CD4-positive, alpha-beta T cell treated with Interleukin-17A for 1 hour (primary cell): ENCODE measurements around the gene OTOP3.

Experiments
- DNase-seq: peaks from one replicate; pipeline ENCODE4 v3.0.0-alpha.2; 2020

Gene OTOP3

GRCh38 chr17:74990581-74991105, 54.9 kb downstream of the OTOP3 start:
- no peak for DNase-seq

- no peak for DNase-seq
Observed at GRCh38 chr17:74992223-74992622, 56.5 kb downstream of the OTOP3 start.

- DNase-seq, result no peak
Observed at GRCh38 chr17:74994440-74994839, 58.7 kb downstream of the OTOP3 start.

- no peak for DNase-seq
Observed at GRCh38 chr17:74995847-74996246, 60.1 kb downstream of the OTOP3 start.

GRCh38 chr17:74998783-74999182, 63.1 kb downstream of the OTOP3 start:
- DNase-seq, result no peak

- DNase-seq, result no peak
Observed at GRCh38 chr17:74999523-74999922, 63.8 kb downstream of the OTOP3 start.
